ENCODE results near the gene KDM6A. TPM values are rescaled to one million over a fixed set of nuclear protein-coding genes. Genes with fewer than 3 reads are reported as not detected.

KDM6A gene
- total and polyA plus RNA-seq, 9 of the 15 experiments (the other 6 are each of a cell fraction or from before 2014, with no cell fraction given): 8.4 to 34.3 (median 22.9) TPM

GRCh38 chrX:44829832-44830231, 43.2 kb upstream of the KDM6A start:
- 20% methylated on average over 2 of the region's 2 CpGs for WGBS (ENCODE audit: insufficient coverage, low coverage, missing lambda C conversion rate)
- Histone ChIP-seq H2AFZ (ENCODE audit: low read depth, low read length) (peak overlapping the region; percentile 70; the same call in 1 of the 2 replicates), H4K20me1 (replicated peaks; ENCODE audit: control insufficient read depth, insufficient read depth, low read length) (no peaks in the 10 kb centered on the region), H3K9ac (ENCODE audit: insufficient read depth in 1 of 2, low read depth in 2 of 2, low read length in 2 of 2) (no peak overlapping the region), H3K4me2 (ENCODE audit: insufficient read depth, low read length) (no peak overlapping the region), H3K9me1 (ENCODE audit: control insufficient read depth, insufficient read depth, low read length) (no peaks in the 10 kb centered on the region), H3K36me3 (ENCODE audit: control insufficient read depth, insufficient read depth, low read length) (no peaks in the 10 kb centered on the region), H3K79me2 (ENCODE audit: control insufficient read depth, insufficient read depth, low read length) (no peaks in the 10 kb centered on the region), H3K4me1 (replicated peaks in 1 of 2; ENCODE audit: control insufficient read depth in 2 of 2, insufficient read depth in 2 of 2, low read length in 2 of 2) (no peaks in the 10 kb centered on the region; a peak in 1 of 5 replicates), H3K27ac (ENCODE audit: extremely low read depth, low read depth, low read length) (no peak overlapping the region), H3K4me3 (no peak overlapping the region), H3K9me3 (replicated peaks; ENCODE audit: control insufficient read depth, insufficient read depth, low read depth, low read length) (no peaks in the 10 kb centered on the region), H3K27me3 (ENCODE audit: control insufficient read depth in 2 of 2, insufficient read depth in 2 of 2, low read length in 2 of 2) (no peaks in the 10 kb centered on the region)
- peak; percentile 34; the same call in 1 of the 3 replicates for ATAC-seq
- intact Hi-C loops (cut with micrococcal nuclease) (no loop called here), in situ Hi-C loops (cut with MboI) (no loop called here)
- POLR2A ChIA-PET: no interaction called here
- CTCF ChIA-PET (ENCODE audit: low intra/inter-chr PET ratio): no interaction called here
- no peak for FAIRE-seq
- TF ChIP-seq UBTF (IDR thresholded peaks at IDR 0.05; ENCODE audit: borderline replicate concordance in 1 of 2, low read depth in 2 of 2, low read length in 2 of 2): no peak
- no peak for TF ChIP-seq ZNF740 (CRISPR knock-in tag; IDR thresholded peaks at IDR 0.05)
- no peak for TF ChIP-seq ZNF740 (tag; IDR thresholded peaks at IDR 0.05)
- no peak for TF ChIP-seq NFRKB (IDR thresholded peaks at IDR 0.05; ENCODE audit: low read depth)
- TF ChIP-seq KLF13 (tag; IDR thresholded peaks at IDR 0.05; ENCODE audit: borderline replicate concordance, low read depth): no peak
- no peak for TF ChIP-seq ZNF395 (CRISPR knock-in tag; IDR thresholded peaks at IDR 0.05)
- TF ChIP-seq PBX2 (CRISPR knock-in tag; IDR thresholded peaks at IDR 0.05; ENCODE audit: low read depth): no peak
- TF ChIP-seq PBX2 (tag; conservative IDR thresholded peaks at IDR 0.05; ENCODE audit: low read depth): peak; percentile 62
- no peak for TF ChIP-seq CBX5 (IDR thresholded peaks at IDR 0.05; ENCODE audit: borderline replicate concordance, low read depth)
- no peak for TF ChIP-seq TEAD1 (CRISPR knock-in tag; IDR thresholded peaks at IDR 0.05)
- no peak for TF ChIP-seq HINFP (tag; conservative IDR thresholded peaks at IDR 0.05; ENCODE audit: low read depth)
- peak; percentile 66 for TF ChIP-seq MEIS2 (IDR thresholded peaks at IDR 0.05; ENCODE audit: partially characterized antibody)
- TF ChIP-seq NFXL1 (CRISPR knock-in tag; IDR thresholded peaks at IDR 0.05): no peak
- TF ChIP-seq KDM2B (CRISPR knock-in tag; IDR thresholded peaks at IDR 0.05): no peak
- no TSS peak for BruUV-seq (replicated peaks)
- DNase-seq (ENCODE audit: extremely low read depth in 1 of 4, low spot score in 3 of 4): no peak
